GM12892 (cell line): ENCODE data around the gene EVI5L.

Experiments used
- POLR2A ChIP-seq: IDR thresholded peaks from 2 replicates; pipeline ENCODE4 v1.6.1; 2011; ENCODE audit warnings: low read depth, low read length, control low read depth
- POLR2AphosphoS5 ChIP-seq: IDR thresholded peaks from 2 replicates; pipeline ENCODE4 v1.6.1; 2011; ENCODE audit warnings: low read depth, low read length, control low read depth

- TF ChIP-seq POLR2A (no peak), POLR2AphosphoS5 (no peak)
Observed at GRCh38 chr19:7829166-7829520, 875 bp upstream of the EVI5L start.
